Hepatocyte (in vitro differentiated cells): ENCODE results near the gene GMPR.

Source experiments
- CTCF ChIP-seq: fragments of 200-600 bp; sonication (generic); IDR thresholded peaks from 2 replicates; pipeline ENCODE4 v1.5.1; 2016; ENCODE audit warnings: antibody characterized with exemption, mild to moderate bottlenecking; ENCODE audit not compliant: poor library complexity
- EZH2 ChIP-seq: fragments of 200-600 bp; sonication (generic); IDR thresholded peaks from 2 replicates; pipeline ENCODE4 v1.6.1; 2016; ENCODE audit warnings: antibody characterized with exemption, mild to moderate bottlenecking, borderline replicate concordance

- TF ChIP-seq CTCF (no peak), EZH2 (no peak)
These were observed 15.0 kb upstream of the GMPR start for GRCh38 chr6:16223362-16223761.
